Retinal pigment epithelial cell (primary cell): ENCODE data around the gene UNC119.

ENCODE experiments used
- DNase-seq: peaks from one replicate; pipeline ENCODE4 v3.0.0-alpha.2; 2010; ENCODE audit warnings: low read depth
- H3K4me3 ChIP-seq: 2 replicates; pipeline ENCODE4 v1.5.1; 2011; ENCODE audit warnings: mild to moderate bottlenecking, low read length, control low read depth, moderate library complexity
- TF ChIP-seq, protein P1 (sequence below): conservative IDR thresholded peaks from 2 replicates; pipeline ENCODE4 v1.5.1; 2011; ENCODE audit warnings: low read depth, low read length, control low read depth, inconsistent platforms

The UNC119 gene

DNA sequence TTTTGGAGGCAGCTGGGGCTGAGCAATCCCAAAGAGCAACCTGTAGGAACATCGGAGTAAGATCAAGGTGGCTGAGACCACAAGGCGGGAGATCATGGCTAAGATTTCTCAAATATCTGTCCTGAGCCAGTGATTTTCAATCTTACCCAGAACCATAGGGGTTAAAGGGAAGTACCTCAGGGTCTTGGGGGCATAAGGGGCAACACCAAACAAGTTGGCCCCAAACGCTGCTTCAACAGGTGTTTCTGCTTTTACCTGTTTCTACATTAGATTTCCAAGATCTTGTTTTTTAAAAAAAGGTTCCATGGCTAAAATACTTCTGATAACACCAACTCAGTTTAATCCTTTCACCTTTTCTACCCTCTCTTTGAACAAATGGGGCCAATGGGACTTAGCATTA, 2.6 kb upstream of the UNC119 start:
- TF ChIP-seq, protein P1, sequence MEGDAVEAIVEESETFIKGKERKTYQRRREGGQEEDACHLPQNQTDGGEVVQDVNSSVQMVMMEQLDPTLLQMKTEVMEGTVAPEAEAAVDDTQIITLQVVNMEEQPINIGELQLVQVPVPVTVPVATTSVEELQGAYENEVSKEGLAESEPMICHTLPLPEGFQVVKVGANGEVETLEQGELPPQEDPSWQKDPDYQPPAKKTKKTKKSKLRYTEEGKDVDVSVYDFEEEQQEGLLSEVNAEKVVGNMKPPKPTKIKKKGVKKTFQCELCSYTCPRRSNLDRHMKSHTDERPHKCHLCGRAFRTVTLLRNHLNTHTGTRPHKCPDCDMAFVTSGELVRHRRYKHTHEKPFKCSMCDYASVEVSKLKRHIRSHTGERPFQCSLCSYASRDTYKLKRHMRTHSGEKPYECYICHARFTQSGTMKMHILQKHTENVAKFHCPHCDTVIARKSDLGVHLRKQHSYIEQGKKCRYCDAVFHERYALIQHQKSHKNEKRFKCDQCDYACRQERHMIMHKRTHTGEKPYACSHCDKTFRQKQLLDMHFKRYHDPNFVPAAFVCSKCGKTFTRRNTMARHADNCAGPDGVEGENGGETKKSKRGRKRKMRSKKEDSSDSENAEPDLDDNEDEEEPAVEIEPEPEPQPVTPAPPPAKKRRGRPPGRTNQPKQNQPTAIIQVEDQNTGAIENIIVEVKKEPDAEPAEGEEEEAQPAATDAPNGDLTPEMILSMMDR, result no peak
- H3K4me3 ChIP-seq, result no peak overlapping the region
- DNase-seq, result no peak

DNA sequence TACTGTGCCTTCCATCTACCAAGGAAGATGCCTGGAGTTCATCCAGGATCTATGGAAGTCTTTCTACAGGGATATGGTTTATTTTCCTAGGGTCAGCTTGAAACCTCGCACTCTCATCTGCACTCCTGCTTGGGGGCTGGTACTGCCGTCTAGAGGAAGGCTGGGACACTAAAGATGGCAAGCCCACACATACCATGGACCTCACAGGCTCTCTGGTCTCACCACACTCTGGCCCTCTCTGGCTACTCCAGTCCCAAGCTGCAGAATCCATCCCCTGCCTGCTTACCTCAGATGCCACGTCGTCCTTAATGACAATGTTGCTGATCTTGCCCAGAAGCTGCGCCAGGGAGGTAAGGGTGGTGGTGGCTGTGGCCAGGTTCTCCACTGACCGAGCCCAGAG, 2.1 kb upstream of the UNC119 start:
- TF ChIP-seq, protein P1, result peak; percentile 48
- no peak overlapping the region for H3K4me3 ChIP-seq
- no peak for DNase-seq

DNA sequence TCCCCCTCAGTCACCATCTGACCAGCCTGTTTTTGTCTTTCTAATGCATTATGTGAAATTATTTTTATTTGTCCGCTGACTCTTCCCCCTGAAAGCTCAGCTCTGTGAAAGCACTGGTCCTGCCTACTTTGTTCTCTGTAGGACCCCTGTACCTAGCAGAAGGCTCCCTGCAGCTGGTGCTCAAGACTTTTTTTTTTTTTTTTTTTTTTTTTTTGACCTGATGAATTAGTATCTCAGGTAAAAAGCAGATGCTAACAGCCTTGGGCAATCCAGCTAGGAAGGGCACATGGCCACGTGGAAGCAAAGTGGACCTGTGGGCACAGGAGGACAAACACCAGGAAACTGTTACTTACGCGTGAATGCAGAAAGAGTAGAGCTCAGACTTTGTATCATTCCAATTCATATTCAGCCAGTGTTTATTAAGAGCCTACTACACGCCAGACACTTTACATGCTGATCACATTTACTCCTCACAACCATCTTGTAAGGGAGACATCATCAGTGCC, 629 bp upstream of the UNC119 start:
- no peak overlapping the region for H3K4me3 ChIP-seq
- TF ChIP-seq, protein P1, result no peak
- DNase-seq, result no peak

DNA sequence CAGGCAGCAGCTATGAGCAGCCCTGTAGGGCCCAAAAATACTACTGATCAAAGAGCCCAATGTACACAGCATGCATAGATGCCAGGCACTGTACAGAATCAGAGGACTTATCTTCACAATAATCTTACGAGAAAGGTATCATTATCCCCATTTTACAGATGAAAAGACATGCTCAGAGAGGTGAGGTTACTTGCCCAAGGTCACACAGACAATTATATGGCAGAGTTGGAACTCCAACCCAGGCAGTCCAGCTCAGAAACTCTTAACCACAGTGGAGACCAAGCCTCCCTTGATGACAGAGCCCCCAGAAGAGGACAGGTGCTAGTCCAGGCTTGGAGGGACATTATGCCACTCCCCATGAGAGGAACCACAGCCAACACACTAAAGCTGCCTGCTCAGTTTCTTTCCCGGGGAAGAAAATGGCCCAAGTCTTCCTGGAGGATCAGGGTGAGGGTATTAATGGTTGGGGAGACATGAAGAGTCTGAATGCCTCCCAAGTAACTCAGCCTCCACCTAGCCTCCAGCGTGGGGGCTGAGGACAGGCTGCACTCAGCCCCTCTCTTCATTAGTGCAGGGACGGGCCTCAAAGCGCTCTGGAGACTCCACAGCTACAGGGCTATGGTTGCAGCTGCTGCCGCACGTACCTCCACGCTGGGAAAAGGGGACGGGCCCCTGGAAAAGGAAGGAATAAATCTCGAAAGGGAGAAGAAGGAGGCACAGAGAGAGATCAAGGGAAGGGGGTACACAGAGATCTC, 826 bp downstream of the UNC119 start:
- H3K4me3 ChIP-seq, result peak overlapping the region; percentile 68
- DNase-seq, result no peak
- TF ChIP-seq, protein P1, result no peak

DNA sequence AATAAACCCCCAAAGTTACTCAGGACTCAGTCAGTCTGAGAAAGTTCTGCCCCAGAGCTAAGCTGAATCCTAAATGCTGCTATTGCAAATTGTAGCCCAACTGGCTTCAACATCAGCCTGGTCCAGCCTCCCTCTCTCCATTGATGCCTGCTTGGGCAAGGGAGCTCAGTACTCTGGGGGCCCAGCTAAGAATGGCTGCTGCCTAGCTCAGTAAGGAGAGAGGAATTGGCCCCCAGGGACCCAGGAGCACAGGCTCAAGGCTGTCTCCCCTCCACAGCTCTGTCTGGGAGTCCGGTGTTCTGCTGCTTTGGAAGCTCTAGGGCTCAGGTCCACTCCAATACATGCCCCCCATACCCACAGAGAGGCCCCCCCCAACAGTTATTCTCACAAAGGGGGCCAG, 1.6 kb downstream of the UNC119 start:
- TF ChIP-seq, protein P1, result no peak
- H3K4me3 ChIP-seq, result no peak overlapping the region
- no peak for DNase-seq

DNA sequence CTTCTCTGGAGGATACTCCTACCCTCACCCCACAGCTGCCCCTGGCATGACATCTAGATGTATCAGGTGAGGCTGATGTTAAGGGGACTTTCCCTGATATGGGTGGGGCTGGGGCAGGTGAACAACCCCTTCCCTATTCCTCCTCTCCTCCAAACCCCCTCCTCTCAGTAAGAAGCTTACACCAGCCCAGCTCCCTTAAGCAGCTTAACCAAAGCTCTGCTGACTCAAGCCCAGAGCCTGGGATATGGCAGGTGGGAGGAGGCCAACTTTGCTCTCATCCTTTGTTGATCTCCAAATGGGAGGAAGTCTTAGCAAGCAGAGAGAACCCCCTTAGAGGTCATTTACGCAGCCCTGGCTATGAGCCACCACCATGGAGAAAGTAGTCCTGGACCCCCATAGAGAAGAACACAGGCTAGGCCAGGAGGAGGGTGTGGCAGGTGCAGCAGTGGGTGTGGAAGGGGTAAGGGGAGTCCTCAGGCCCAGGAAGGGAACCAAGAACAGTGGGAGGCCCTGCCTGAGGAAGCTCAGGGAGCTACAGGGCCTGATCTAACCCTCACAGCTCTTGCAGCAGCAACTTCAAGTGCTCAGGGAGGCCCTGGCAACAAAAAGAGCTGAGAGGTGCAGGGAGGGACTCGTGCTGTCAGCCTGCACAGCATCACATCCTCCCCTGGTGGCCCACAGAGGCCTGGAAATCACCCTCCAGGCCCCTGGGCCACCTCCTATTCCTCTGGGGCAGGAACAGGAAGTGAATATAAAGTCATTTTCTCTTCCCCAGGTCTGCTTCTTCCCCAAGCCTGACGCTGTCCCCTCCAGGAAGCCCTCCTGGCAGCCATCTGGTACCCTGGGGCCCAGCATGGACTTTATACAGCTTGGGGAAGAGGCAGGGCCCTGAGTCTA, 2.9 kb downstream of the UNC119 start:
- TF ChIP-seq, protein P1, result no peak
- DNase-seq, result peak; percentile 75

More for the DNA sequence above, 2.9 kb downstream of the UNC119 start:
- H3K4me3 ChIP-seq, result no peak overlapping the region
